Measurements from ENCODE around the gene JAZF1.

JAZF1 gene

GRCh38 chr7:28142650-28143049 lies 37.9 kb downstream of the JAZF1 start:
- Histone ChIP-seq H3K27ac (ENCODE audit: low read depth, low read length) (no peak overlapping the region), H3K79me2 (ENCODE audit: control insufficient read depth, low read length) (peaks cover 71% of the 10 kb centered on the region), H3F3A (ENCODE audit: control insufficient read depth, insufficient read depth) (no peaks in the 10 kb centered on the region), H3K9me3 (ENCODE audit: control insufficient read depth, insufficient read depth, low read length) (no peaks in the 10 kb centered on the region), H3K4me2 (ENCODE audit: low read length) (no peak overlapping the region), H3K27me3 (ENCODE audit: control insufficient read depth, low read length) (no peaks in the 10 kb centered on the region), H3K4me3 (ENCODE audit: low read length) (no peak overlapping the region), H3K9me2 (replicated peaks; ENCODE audit: control insufficient read depth, low read length) (no peaks in the 10 kb centered on the region), H3K4me1 (ENCODE audit: control insufficient read depth, low read length) (peaks cover 24% of the 10 kb centered on the region), H3K36me3 (ENCODE audit: control insufficient read depth, low read length) (peaks cover 42% of the 10 kb centered on the region), H4K20me1 (ENCODE audit: control insufficient read depth, insufficient read depth, low read depth, low read length) (no peaks in the 10 kb centered on the region)
- TF ChIP-seq EZH2phosphoT487 (IDR thresholded peaks at IDR 0.05; ENCODE audit: borderline replicate concordance, low read length) = no peak
- peak; percentile 51 for TF ChIP-seq CTCF (IDR thresholded peaks at IDR 0.05; ENCODE audit: low read depth, low read length, poor library complexity, severe bottlenecking)

GRCh38 chr7:28140979-28141378 lies 39.6 kb downstream of the JAZF1 start:
- Histone ChIP-seq H3K79me2 (ENCODE audit: control insufficient read depth, low read length) (peaks cover 80% of the 10 kb centered on the region), H3K36me3 (ENCODE audit: control insufficient read depth, low read length) (peaks cover 43% of the 10 kb centered on the region), H3K4me2 (ENCODE audit: low read length) (no peak overlapping the region), H3K9me3 (ENCODE audit: control insufficient read depth, insufficient read depth, low read length) (no peaks in the 10 kb centered on the region), H3F3A (ENCODE audit: control insufficient read depth, insufficient read depth) (no peaks in the 10 kb centered on the region), H3K9me2 (replicated peaks; ENCODE audit: control insufficient read depth, low read length) (no peaks in the 10 kb centered on the region), H4K20me1 (ENCODE audit: control insufficient read depth, insufficient read depth, low read depth, low read length) (no peaks in the 10 kb centered on the region), H3K27ac (ENCODE audit: low read depth, low read length) (no peak overlapping the region), H3K27me3 (ENCODE audit: control insufficient read depth, low read length) (no peaks in the 10 kb centered on the region), H3K4me3 (ENCODE audit: low read length) (no peak overlapping the region), H3K4me1 (ENCODE audit: control insufficient read depth, low read length) (peaks cover 24% of the 10 kb centered on the region)
- TF ChIP-seq CTCF (IDR thresholded peaks at IDR 0.05; ENCODE audit: low read depth, low read length, poor library complexity, severe bottlenecking) (no peak), EZH2phosphoT487 (IDR thresholded peaks at IDR 0.05; ENCODE audit: borderline replicate concordance, low read length) (no peak)

DNA sequence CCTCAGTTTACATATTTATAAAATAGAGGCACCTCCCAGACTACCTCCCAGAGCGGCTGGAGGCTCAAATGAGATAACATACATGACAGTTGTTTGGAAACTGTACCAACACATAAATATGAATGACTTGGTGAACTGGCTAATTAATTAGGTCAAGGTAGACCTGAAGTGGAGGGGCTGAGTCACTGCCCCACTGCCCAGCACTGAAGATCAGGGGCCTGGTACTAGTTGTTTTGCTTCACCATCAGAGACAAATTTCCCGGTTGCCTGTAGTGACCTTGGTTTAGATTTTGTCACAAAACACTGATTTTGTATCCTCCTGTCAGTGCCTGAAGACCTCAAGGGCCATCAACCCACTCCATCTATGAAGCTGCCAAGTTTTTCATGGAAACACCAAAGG lies 41.8 kb downstream of the JAZF1 start:
- H3K36me3 ChIP-seq (ENCODE audit: control insufficient read depth, low read length) = peaks cover 30% of the 10 kb centered on the region
- H3K9me3 ChIP-seq (ENCODE audit: control insufficient read depth, insufficient read depth, low read length) = no peaks in the 10 kb centered on the region
- no peaks in the 10 kb centered on the region for H3F3A ChIP-seq (ENCODE audit: control insufficient read depth, insufficient read depth)
- H3K4me1 ChIP-seq (ENCODE audit: control insufficient read depth, low read length) = peaks cover 9% of the 10 kb centered on the region
- no peak overlapping the region for H3K4me2 ChIP-seq (ENCODE audit: low read length)
- H3K4me3 ChIP-seq (ENCODE audit: low read length) = no peak overlapping the region
- no peak overlapping the region for H3K27ac ChIP-seq (ENCODE audit: low read depth, low read length)
- no peaks in the 10 kb centered on the region for H4K20me1 ChIP-seq (ENCODE audit: control insufficient read depth, insufficient read depth, low read depth, low read length)
- no peaks in the 10 kb centered on the region for H3K27me3 ChIP-seq (ENCODE audit: control insufficient read depth, low read length)
- peaks cover 76% of the 10 kb centered on the region for H3K79me2 ChIP-seq (ENCODE audit: control insufficient read depth, low read length)
- no peaks in the 10 kb centered on the region for H3K9me2 ChIP-seq (replicated peaks; ENCODE audit: control insufficient read depth, low read length)
- TF ChIP-seq CTCF (IDR thresholded peaks at IDR 0.05; ENCODE audit: low read depth, low read length, poor library complexity, severe bottlenecking) (no peak), EZH2phosphoT487 (IDR thresholded peaks at IDR 0.05; ENCODE audit: borderline replicate concordance, low read length) (no peak)

DNA sequence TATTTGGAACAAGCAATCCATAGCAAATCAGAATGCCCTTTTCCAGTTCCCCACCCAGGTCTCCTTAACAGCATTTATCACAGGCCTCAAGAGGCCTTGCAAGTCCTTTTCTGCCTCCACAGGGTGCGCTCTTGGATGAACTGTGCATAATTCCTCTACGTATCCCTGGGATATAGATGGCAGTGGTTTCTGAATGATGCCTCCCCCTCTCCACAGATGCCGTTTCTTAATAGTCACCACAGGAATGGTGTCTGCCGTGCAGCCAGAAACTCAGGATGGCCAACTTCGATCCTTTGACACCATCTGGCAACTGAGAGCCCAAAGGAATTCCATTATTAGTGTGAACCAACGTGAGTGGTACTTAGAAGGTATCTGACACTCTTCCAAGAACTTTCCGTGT lies 43.1 kb downstream of the JAZF1 start:
- Histone ChIP-seq H4K20me1 (ENCODE audit: control insufficient read depth, insufficient read depth, low read depth, low read length) (no peaks in the 10 kb centered on the region), H3K27ac (ENCODE audit: low read depth, low read length) (no peak overlapping the region), H3K79me2 (ENCODE audit: control insufficient read depth, low read length) (peaks cover 76% of the 10 kb centered on the region), H3K4me1 (ENCODE audit: control insufficient read depth, low read length) (peaks cover 10% of the 10 kb centered on the region), H3K4me2 (ENCODE audit: low read length) (no peak overlapping the region), H3K36me3 (ENCODE audit: control insufficient read depth, low read length) (peaks cover 18% of the 10 kb centered on the region), H3K4me3 (ENCODE audit: low read length) (no peak overlapping the region), H3F3A (ENCODE audit: control insufficient read depth, insufficient read depth) (no peaks in the 10 kb centered on the region), H3K27me3 (ENCODE audit: control insufficient read depth, low read length) (no peaks in the 10 kb centered on the region), H3K9me3 (ENCODE audit: control insufficient read depth, insufficient read depth, low read length) (no peaks in the 10 kb centered on the region), H3K9me2 (replicated peaks; ENCODE audit: control insufficient read depth, low read length) (no peaks in the 10 kb centered on the region)
- TF ChIP-seq CTCF (IDR thresholded peaks at IDR 0.05; ENCODE audit: low read depth, low read length, poor library complexity, severe bottlenecking) = no peak
- no peak for TF ChIP-seq EZH2phosphoT487 (IDR thresholded peaks at IDR 0.05; ENCODE audit: borderline replicate concordance, low read length)

Data from DOHH2 (cell line).